GM12872 (cell line): ENCODE data around the gene GPR152.

Experiments
- CTCF ChIP-seq: IDR thresholded peaks from 3 replicates; pipeline ENCODE4 v1.5.1; 2011; ENCODE audit warnings: low read depth, mild to moderate bottlenecking, low read length, moderate library complexity; ENCODE audit not compliant: insufficient read depth

Gene GPR152

GRCh38 chr11:67437809-67438157 is 14.7 kb downstream of the GPR152 start:
- no peak for TF ChIP-seq CTCF

GRCh38 chr11:67437082-67437808 is 15.3 kb downstream of the GPR152 start, which contains the start of gene PTPRCAP:
TSS of gene PTPRCAP (minus strand) at chr11:67437682. CDS start at chr11:67437619, 63 bp downstream.
- no peak for TF ChIP-seq CTCF

GRCh38 chr11:67436459-67437081 is 16.0 kb downstream of the GPR152 start:
- no peak for TF ChIP-seq CTCF

GRCh38 chr11:67435727-67436458 is 16.6 kb downstream of the GPR152 start:
- no peak for TF ChIP-seq CTCF

- no peak for TF ChIP-seq CTCF
These were observed 17.4 kb downstream of the GPR152 start for GRCh38 chr11:67435031-67435726.

GRCh38 chr11:67434395-67434881 is 18.1 kb downstream of the GPR152 start:
- TF ChIP-seq CTCF: no peak
